A549 (cell line): ENCODE results near the gene ZNF407. TPM values are rescaled to one million over a fixed set of nuclear protein-coding genes. Genes with fewer than 3 reads are reported as not detected.

Source experiments
- ATAC-seq, 2 experiments: fragments of 200-7000 bp in 1 of 2; fragments of >200 bp in 1 of 2; cut with Nextera tagmentation in 1 of 2; cut with Tn5 transposase in 1 of 2; 3 replicates each; pipeline versions ENCODE4 v1.8.0 to v1.9.1; 2018 to 2020; ENCODE audit warnings: mild to moderate bottlenecking in 1 of 2, moderate library complexity in 1 of 2
- CTCF ChIA-PET: fragments of 300-600 bp; sonication (Branson Sonifier 250); formaldehyde crosslinking; extraction: SDS; loops from one replicate; lab custom pipeline; 2021; ENCODE audit warnings: antibody characterized with exemption, inconsistent platforms; lab: Yijun Ruan, JAX
- POLR2A ChIA-PET: fragments of 350-600 bp; formaldehyde crosslinking; extraction: SDS; loops from one replicate; lab custom pipeline; 2021; ENCODE audit warnings: antibody characterized with exemption, inconsistent platforms; lab: Yijun Ruan, JAX
- DNase-seq, 2 experiments: peaks; one replicate each; pipeline versions ENCODE4 v3.0.0 to v3.0.0-alpha.2; 2011 to 2016; ENCODE audit warnings: low read depth in 1 of 2, low spot score in 1 of 2
- FAIRE-seq: peaks from 2 replicates; lab custom pipeline; 2011; peaks lifted over from hg19 to GRCh38; lab: Jason Lieb, UNC
- H3K27ac ChIP-seq, 2 experiments: fragments of >200 bp; sonication (Bioruptor Twin); formaldehyde crosslinking; 3 replicates each; pipeline ENCODE4 v1.5.1; 2016 to 2017
- H3K4me1 ChIP-seq: fragments of >200 bp; sonication (Bioruptor Twin); formaldehyde crosslinking; 3 replicates; pipeline ENCODE4 v1.6.1; 2016
- H3K4me2 ChIP-seq: fragments of >200 bp; sonication (Bioruptor Twin); formaldehyde crosslinking; 3 replicates; pipeline ENCODE4 v1.6.1; 2016
- H3K4me3 ChIP-seq: fragments of >200 bp; sonication (Bioruptor Twin); formaldehyde crosslinking; 3 replicates; pipeline ENCODE4 v1.5.1; 2016
- H3K9me3 ChIP-seq: fragments of >200 bp; sonication (Bioruptor Twin); formaldehyde crosslinking; 3 replicates; pipeline ENCODE4 v1.6.1; 2016
- BHLHE40 ChIP-seq: IDR thresholded peaks from 2 replicates; pipeline ENCODE4 v1.6.1; 2012; ENCODE audit warnings: low read depth, low read length, inconsistent platforms
- CBX8 ChIP-seq: fragments of 200-600 bp; sonication (generic); IDR thresholded peaks from 2 replicates; pipeline ENCODE4 v1.6.1; 2016
- CHD2 ChIP-seq: fragments of 150-350 bp; IDR thresholded peaks from 2 replicates; pipeline ENCODE4 v1.6.1; 2014; ENCODE audit warnings: low read length; ENCODE audit not compliant: partially characterized antibody
- CHD4 ChIP-seq: fragments of 200-600 bp; sonication (generic); IDR thresholded peaks from 2 replicates; pipeline ENCODE4 v1.6.1; 2016; ENCODE audit warnings: antibody characterized with exemption, mild to moderate bottlenecking, borderline replicate concordance
- EHMT2 ChIP-seq: fragments of 200-600 bp; sonication (generic); IDR thresholded peaks from 2 replicates; pipeline ENCODE4 v1.6.1; 2016; ENCODE audit warnings: antibody characterized with exemption, low read depth, mild to moderate bottlenecking, moderate library complexity
- FOSB ChIP-seq: fragments of 250-450 bp; sonication (Bioruptor Pico); IDR thresholded peaks from 2 replicates; pipeline ENCODE4 v1.5.0; 2020; ENCODE audit warnings: mild to moderate bottlenecking, moderate library complexity
- FOSL2 ChIP-seq, 2 experiments: fragments of 450-650 bp in 1 of 2; fragments of >200 bp in 1 of 2; sonication (Bioruptor Twin) in 1 of 2; formaldehyde crosslinking; IDR thresholded peaks; 2 replicates each; pipeline versions ENCODE4 v1.5.0 to v1.6.1; 2016 to 2020; ENCODE audit warnings: mild to moderate bottlenecking in 1 of 2, moderate library complexity in 1 of 2
- FOXS1 ChIP-seq: fragments of 250-450 bp; sonication (Bioruptor Pico); IDR thresholded peaks from 2 replicates; pipeline ENCODE4 v1.5.0; 2020; ENCODE audit warnings: mild to moderate bottlenecking, moderate library complexity
- GATA3 ChIP-seq: IDR thresholded peaks from 2 replicates; pipeline ENCODE4 v1.6.1; 2012; ENCODE audit warnings: borderline replicate concordance
- HOXA7 ChIP-seq: fragments of 250-450 bp; sonication (Bioruptor Pico); IDR thresholded peaks from 2 replicates; pipeline ENCODE4 v1.5.0; 2020; ENCODE audit warnings: mild to moderate bottlenecking, moderate library complexity
- JUNB ChIP-seq: fragments of >200 bp; sonication (Bioruptor Twin); formaldehyde crosslinking; IDR thresholded peaks from 2 replicates; pipeline ENCODE4 v1.6.1; 2016
- KDM1A ChIP-seq: fragments of 200-600 bp; sonication (generic); IDR thresholded peaks from 2 replicates; pipeline ENCODE4 v1.6.1; 2016; ENCODE audit warnings: low read depth, mild to moderate bottlenecking
- MAFK ChIP-seq: fragments of 450-650 bp; IDR thresholded peaks from 2 replicates; pipeline ENCODE4 v1.6.1; 2014; ENCODE audit not compliant: partially characterized antibody
- POLR2AphosphoS2 ChIP-seq: conservative IDR thresholded peaks from 2 replicates; pipeline ENCODE4 v1.6.1; 2012; ENCODE audit warnings: low read length, improper control_type of control experiment, inconsistent platforms
- RAD21 ChIP-seq, 2 experiments: fragments of >200 bp in 1 of 2; sonication (Bioruptor Twin) in 1 of 2; formaldehyde crosslinking in 1 of 2; IDR thresholded peaks in 1 of 2; conservative IDR thresholded peaks in 1 of 2; 2 replicates in 1 of 2; 3 replicates in 1 of 2; pipeline ENCODE4 v1.6.1; 2012 to 2018; ENCODE audit warnings: inconsistent platforms in 1 of 2
- RNF2 ChIP-seq: fragments of 200-600 bp; sonication (generic); IDR thresholded peaks from 2 replicates; pipeline ENCODE4 v1.6.1; 2016; ENCODE audit warnings: low read depth, mild to moderate bottlenecking, antibody characterized with exemption, moderate library complexity, borderline replicate concordance
- SREBF2 ChIP-seq: fragments of 450-650 bp; IDR thresholded peaks from 2 replicates; pipeline ENCODE4 v1.6.1; 2014; ENCODE audit warnings: mild to moderate bottlenecking, moderate library complexity
- TFCP2L1 ChIP-seq: fragments of 250-450 bp; sonication (Bioruptor Pico); IDR thresholded peaks from 2 replicates; pipeline ENCODE4 v1.5.0; 2021; ENCODE audit warnings: mild to moderate bottlenecking
- USF2 ChIP-seq: fragments of 450-650 bp; IDR thresholded peaks from 2 replicates; pipeline ENCODE4 v1.6.1; 2014; ENCODE audit warnings: antibody characterized with exemption
- ZFP36 ChIP-seq: fragments of 450-650 bp; IDR thresholded peaks from 2 replicates; pipeline ENCODE4 v1.6.1; 2014; ENCODE audit warnings: borderline replicate concordance; ENCODE audit not compliant: partially characterized antibody
- ZNF302 ChIP-seq: fragments of 250-450 bp; sonication (Bioruptor Pico); IDR thresholded peaks from 2 replicates; pipeline ENCODE4 v1.9.0; 2021; ENCODE audit warnings: inconsistent platforms, mild to moderate bottlenecking, moderate library complexity
- WGBS: methylation state at CpG from one replicate; pipeline ENCODE4 v1.1.6; 2017; ENCODE audit errors: missing lambda C conversion rate; 5-methylcytosine and 5-hydroxymethylcytosine counted together
- polyA plus RNA-seq, 4 experiments: library from polyadenylated mRNA; depleted of rRNA in 3 of 4; stranded (reverse); fragments of >200 nt; fragmentation: RNase III in 1 of 4; extraction: RNeasy Plus Mini Kit Qiagen cat#74134 plus additional on column Dnase treatment in 1 of 4; gene quantifications; 2 replicates in 3 of 4; 3 replicates in 1 of 4; pipeline ENCODE4 v1.2.3, GENCODE V29; 2011 to 2017
- TF ChIP-seq, protein P1 (sequence below): fragments of 200-600 bp; sonication (generic); IDR thresholded peaks from 2 replicates; pipeline ENCODE4 v1.6.1; 2016; ENCODE audit warnings: antibody characterized with exemption, mild to moderate bottlenecking, moderate library complexity
- TF ChIP-seq, protein P2 (sequence below): IDR thresholded peaks from 2 replicates; pipeline ENCODE4 v1.6.1; 2012; ENCODE audit warnings: low read depth, borderline replicate concordance

Gene ZNF407
- polyA plus RNA-seq, 2 of the 4 experiments (the other 2 are of a cell fraction), result 2.5 to 3.0 TPM

DNA sequence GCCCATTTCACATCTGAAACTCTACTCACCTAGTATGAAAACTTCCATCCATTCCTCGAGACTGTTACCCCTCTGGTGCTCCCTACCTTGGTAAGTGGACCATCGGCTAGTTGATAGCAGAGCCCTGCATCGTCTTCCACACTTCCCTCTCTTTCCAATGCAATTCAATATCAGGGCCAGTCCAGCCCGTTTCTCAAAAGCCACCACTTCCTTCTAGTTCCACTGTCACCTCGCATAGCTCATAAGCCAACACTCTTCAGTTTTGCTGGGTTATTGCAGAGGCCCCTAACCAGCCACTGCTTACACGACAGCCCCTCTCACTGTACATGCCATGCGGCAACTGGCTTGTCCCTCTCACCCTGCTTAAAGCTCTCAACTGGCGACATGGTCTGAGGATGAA, 10.2 kb upstream of the ZNF407 start (continued):
- TF ChIP-seq CHD2 (no peak), JUNB (no peak), TFCP2L1 (CRISPR knock-in tag) (no peak), KDM1A (no peak)
- TF ChIP-seq, protein P1, sequence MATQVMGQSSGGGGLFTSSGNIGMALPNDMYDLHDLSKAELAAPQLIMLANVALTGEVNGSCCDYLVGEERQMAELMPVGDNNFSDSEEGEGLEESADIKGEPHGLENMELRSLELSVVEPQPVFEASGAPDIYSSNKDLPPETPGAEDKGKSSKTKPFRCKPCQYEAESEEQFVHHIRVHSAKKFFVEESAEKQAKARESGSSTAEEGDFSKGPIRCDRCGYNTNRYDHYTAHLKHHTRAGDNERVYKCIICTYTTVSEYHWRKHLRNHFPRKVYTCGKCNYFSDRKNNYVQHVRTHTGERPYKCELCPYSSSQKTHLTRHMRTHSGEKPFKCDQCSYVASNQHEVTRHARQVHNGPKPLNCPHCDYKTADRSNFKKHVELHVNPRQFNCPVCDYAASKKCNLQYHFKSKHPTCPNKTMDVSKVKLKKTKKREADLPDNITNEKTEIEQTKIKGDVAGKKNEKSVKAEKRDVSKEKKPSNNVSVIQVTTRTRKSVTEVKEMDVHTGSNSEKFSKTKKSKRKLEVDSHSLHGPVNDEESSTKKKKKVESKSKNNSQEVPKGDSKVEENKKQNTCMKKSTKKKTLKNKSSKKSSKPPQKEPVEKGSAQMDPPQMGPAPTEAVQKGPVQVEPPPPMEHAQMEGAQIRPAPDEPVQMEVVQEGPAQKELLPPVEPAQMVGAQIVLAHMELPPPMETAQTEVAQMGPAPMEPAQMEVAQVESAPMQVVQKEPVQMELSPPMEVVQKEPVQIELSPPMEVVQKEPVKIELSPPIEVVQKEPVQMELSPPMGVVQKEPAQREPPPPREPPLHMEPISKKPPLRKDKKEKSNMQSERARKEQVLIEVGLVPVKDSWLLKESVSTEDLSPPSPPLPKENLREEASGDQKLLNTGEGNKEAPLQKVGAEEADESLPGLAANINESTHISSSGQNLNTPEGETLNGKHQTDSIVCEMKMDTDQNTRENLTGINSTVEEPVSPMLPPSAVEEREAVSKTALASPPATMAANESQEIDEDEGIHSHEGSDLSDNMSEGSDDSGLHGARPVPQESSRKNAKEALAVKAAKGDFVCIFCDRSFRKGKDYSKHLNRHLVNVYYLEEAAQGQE, result no peak
- TF ChIP-seq, protein P2, sequence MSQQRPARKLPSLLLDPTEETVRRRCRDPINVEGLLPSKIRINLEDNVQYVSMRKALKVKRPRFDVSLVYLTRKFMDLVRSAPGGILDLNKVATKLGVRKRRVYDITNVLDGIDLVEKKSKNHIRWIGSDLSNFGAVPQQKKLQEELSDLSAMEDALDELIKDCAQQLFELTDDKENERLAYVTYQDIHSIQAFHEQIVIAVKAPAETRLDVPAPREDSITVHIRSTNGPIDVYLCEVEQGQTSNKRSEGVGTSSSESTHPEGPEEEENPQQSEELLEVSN, result no peak

DNA sequence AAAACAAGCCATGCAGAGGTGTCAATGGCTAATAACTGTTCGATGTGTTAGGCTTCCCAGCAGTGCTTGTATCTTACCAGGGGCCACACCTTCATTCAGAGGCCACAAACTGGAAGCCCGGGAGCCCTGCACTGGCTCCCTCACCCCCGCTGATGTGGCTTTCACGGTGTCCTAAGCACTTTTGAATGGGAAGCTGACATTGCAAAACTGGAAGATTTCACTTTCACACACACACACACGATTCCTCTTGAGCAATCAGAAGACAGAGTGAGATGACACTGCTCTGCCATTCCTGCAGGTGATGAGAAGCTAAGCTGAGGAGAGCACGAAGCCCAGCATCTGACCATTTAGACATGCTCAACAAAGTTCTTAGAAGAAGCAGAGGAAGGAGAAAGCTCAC, 8.6 kb upstream of the ZNF407 start:
- FAIRE-seq, result no peak
- Histone ChIP-seq H3K4me1 (no peaks in the 10 kb centered on the region), H3K27ac (no peak overlapping the region), H3K4me2 (no peak overlapping the region), H3K4me3 (no peak overlapping the region), H3K9me3 (peaks cover 3% of the 10 kb centered on the region; the same call in 1 of the 3 replicates)
- ATAC-seq, result peak in 1 of 2 experiments; percentile 24; a peak in 2 of 6 replicates
- ChIA-PET CTCF (no interaction called here), POLR2A (no interaction called here)
- TF ChIP-seq FOXS1 (CRISPR knock-in tag) (no peak), MAFK (peak; percentile 16)
- DNase-seq, result no peak
- WGBS, result 7% methylated on average over 6 of the region's 6 CpGs

GRCh38 chr18:74589811-74590210, 7.9 kb upstream of the ZNF407 start:
- no peak overlapping the region for H3K4me2 ChIP-seq
- CTCF ChIA-PET, result no interaction called here

DNA sequence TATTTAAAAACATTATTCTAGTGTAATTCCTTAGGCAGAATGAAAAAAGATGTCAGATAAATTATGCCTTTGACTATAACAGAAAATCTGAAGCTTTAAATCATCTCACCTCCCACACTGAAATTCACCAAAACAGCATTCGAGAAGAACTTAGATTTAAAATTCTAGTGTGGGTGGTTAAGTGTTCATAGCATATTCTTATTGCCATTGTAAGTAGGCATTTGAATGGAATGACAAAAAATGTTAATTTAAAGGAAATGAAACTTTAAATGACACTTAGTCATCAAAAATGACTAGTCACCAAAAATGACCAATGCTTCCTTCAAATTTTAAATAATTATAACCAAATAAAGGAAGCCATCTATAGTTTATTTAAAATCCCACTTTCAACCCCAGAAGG, 7.0 kb upstream of the ZNF407 start:
- 14% methylated on average over 1 of the region's 1 CpG for WGBS
- no peak overlapping the region for H3K27ac ChIP-seq
- no peak for DNase-seq
- no peak for ATAC-seq
- CTCF ChIA-PET, result interaction anchor here (0.6 kb wide), 1 partner anchor 226 kb away, joined by 4 read pairs; no protein-coding TSS in a partner anchor
- peaks cover 3% of the 10 kb centered on the region; the same call in 1 of the 3 replicates for H3K9me3 ChIP-seq
- H3K4me2 ChIP-seq, result no peak overlapping the region
- FAIRE-seq, result no peak
- POLR2A ChIA-PET, result interaction anchor here (0.7 kb wide), 1 partner anchor 11 kb away, joined by 4 read pairs; no protein-coding TSS in a partner anchor
- no peak overlapping the region for H3K4me3 ChIP-seq
- H3K4me1 ChIP-seq, result no peaks in the 10 kb centered on the region; the same call in 2 of the 3 replicates
- TF ChIP-seq USF2, result no peak
- TF ChIP-seq HOXA7 (CRISPR knock-in tag), result no peak
- no peak for TF ChIP-seq KDM1A
- no peak for TF ChIP-seq POLR2AphosphoS2
- no peak for TF ChIP-seq BHLHE40
- TF ChIP-seq ZFP36, result no peak
- no peak for TF ChIP-seq FOXS1 (CRISPR knock-in tag)
- TF ChIP-seq RNF2, result no peak
- no peak for TF ChIP-seq CBX8
- TF ChIP-seq, protein P1, result no peak
- no peak for TF ChIP-seq GATA3
- no peak for TF ChIP-seq ZNF302
- TF ChIP-seq FOSL2 (IDR thresholded peaks at IDR 0.05), result no peak
- no peak for TF ChIP-seq FOSL2 (CRISPR knock-in tag; IDR thresholded peaks at IDR 0.05)
- TF ChIP-seq TFCP2L1 (CRISPR knock-in tag), result no peak
- no peak for TF ChIP-seq CHD4

More at GRCh38 chr18:74589811-74590210, 7.9 kb upstream of the ZNF407 start:
- ATAC-seq (no peak), FAIRE-seq (no peak), DNase-seq (no peak)
- H3K4me3 ChIP-seq, result no peak overlapping the region
- WGBS, result 6% methylated on average over 3 of the region's 3 CpGs
- H3K27ac ChIP-seq, result no peak overlapping the region
- POLR2A ChIA-PET, result no interaction called here
- no peak for TF ChIP-seq MAFK
- no peak for TF ChIP-seq RAD21 (conservative IDR thresholded peaks at IDR 0.05 in 1 of 2, IDR thresholded peaks at IDR 0.05 in 1 of 2)
- TF ChIP-seq FOSB (CRISPR knock-in tag), result no peak
- no peak for TF ChIP-seq EHMT2
- no peak for TF ChIP-seq SREBF2
- TF ChIP-seq, protein P2, result no peak
- no peaks in the 10 kb centered on the region for H3K4me1 ChIP-seq
- peaks cover 3% of the 10 kb centered on the region; the same call in 1 of the 3 replicates for H3K9me3 ChIP-seq
